Panc1 (cell line): Measurements from ENCODE around the gene ADPRHL1. TPM values are rescaled to one million over a fixed set of nuclear protein-coding genes. Genes with fewer than 3 reads are reported as not detected.

ENCODE experiments used
- ATAC-seq: fragments of 200-7000 bp; cut with Tn5 transposase; 2 replicates; pipeline ENCODE4 v1.9.1; 2020; ENCODE audit warnings: mild to moderate bottlenecking, moderate library complexity
- BruUV-seq: library from RNA; stranded (reverse); fragments of 400-500 nt; replicated peaks from 2 replicates; lab custom pipeline; 2021; lab: Mats Ljungman, UMichigan
- CTCF ChIA-PET: fragments of 300-600 bp; sonication (Branson Sonifier 250); formaldehyde crosslinking; loops from one replicate; lab custom pipeline; 2022; ENCODE audit warnings: antibody characterized with exemption; lab: Charles Lee
- POLR2A ChIA-PET: fragments of 300-600 bp; sonication (Branson Sonifier 250); formaldehyde crosslinking; loops from one replicate; lab custom pipeline; 2022; ENCODE audit warnings: antibody characterized with exemption; lab: Charles Lee
- DNase-seq: peaks from one replicate; pipeline ENCODE4 v3.0.0-alpha.2; 2010; ENCODE audit warnings: low read depth, low spot score
- H3K27ac ChIP-seq: 2 replicates; pipeline ENCODE4 v1.5.1; 2011; ENCODE audit warnings: mild to moderate bottlenecking, low read length, inconsistent platforms
- H3K27me3 ChIP-seq: fragments of 200-500 bp; sonication (Bioruptor generic); 2 replicates; pipeline ENCODE4 v1.6.0; 2014; ENCODE audit warnings: low read length, inconsistent platforms; ENCODE audit not compliant: control insufficient read depth, insufficient read depth
- H3K36me3 ChIP-seq: fragments of 200-500 bp; sonication (Bioruptor generic); 2 replicates; pipeline ENCODE4 v1.5.1; 2014; ENCODE audit warnings: inconsistent platforms, mild to moderate bottlenecking, low read length, moderate library complexity; ENCODE audit not compliant: control insufficient read depth, insufficient read depth
- H3K4me1 ChIP-seq: 2 replicates; pipeline ENCODE4 v1.5.1; 2011; ENCODE audit warnings: inconsistent platforms, mild to moderate bottlenecking, low read length, moderate library complexity; ENCODE audit not compliant: control insufficient read depth, insufficient read depth
- H3K4me3 ChIP-seq, 2 experiments: 2 replicates each; pipeline ENCODE4 v1.5.1; 2011 to 2012; ENCODE audit warnings: low read depth in 2 of 2, low read length in 2 of 2, mild to moderate bottlenecking in 2 of 2, inconsistent platforms in 1 of 2, moderate library complexity in 1 of 2
- H3K9me3 ChIP-seq: fragments of 200-500 bp; sonication (Bioruptor generic); 2 replicates; pipeline ENCODE4 v1.5.1; 2014; ENCODE audit warnings: low read depth, mild to moderate bottlenecking, inconsistent platforms, low read length, moderate library complexity; ENCODE audit not compliant: control insufficient read depth, insufficient read depth
- CTCF ChIP-seq: fragments of 450-650 bp; IDR thresholded peaks from 2 replicates; pipeline ENCODE4 v1.5.1; 2017; ENCODE audit warnings: mild to moderate bottlenecking
- POLR2AphosphoS5 ChIP-seq: IDR thresholded peaks from 2 replicates; pipeline ENCODE4 v1.6.1; 2012; ENCODE audit warnings: mild to moderate bottlenecking, low read depth, low read length, moderate library complexity
- REST ChIP-seq, 2 experiments: IDR thresholded peaks; 2 replicates each; pipeline ENCODE4 v1.6.1; 2011 to 2012; ENCODE audit warnings: low read depth in 2 of 2, control low read depth in 1 of 2, low read length in 1 of 2, mild to moderate bottlenecking in 1 of 2, moderate library complexity in 1 of 2; ENCODE audit not compliant: insufficient read depth in 1 of 2
- SIN3A ChIP-seq: IDR thresholded peaks from 2 replicates; pipeline ENCODE4 v1.6.1; 2012; ENCODE audit warnings: low read depth, mild to moderate bottlenecking, low read length, moderate library complexity, borderline replicate concordance; ENCODE audit not compliant: insufficient read depth
- TCF7L2 ChIP-seq: IDR thresholded peaks from 2 replicates; pipeline ENCODE4 v1.6.1; 2011; ENCODE audit warnings: mild to moderate bottlenecking, low read depth, low read length, inconsistent platforms
- in situ Hi-C: cut with HindIII; loops from 2 replicates; pipeline ENCODE4 v1.10.0; 2016; ENCODE audit warnings: low sequenced_read_pairs, low pct_unique_long_range_greater_than_20kb
- intact Hi-C: fragments of 100-400 bp; cut with micrococcal nuclease; formaldehyde crosslinking; loops from one replicate; pipeline ENCODE4 v1.10.0; 2022; ENCODE audit not compliant: unreplicated experiment
- total RNA-seq: library from RNA; stranded (reverse); gene quantifications from one replicate; pipeline ENCODE4 v1.2.1, GENCODE V29; 2021; ENCODE audit not compliant: unreplicated experiment

The ADPRHL1 gene
- total RNA-seq, 1 experiment from 2014 or later: 4.8 TPM

- H3K4me1 ChIP-seq: no peaks in the 10 kb centered on the region; the same call in 1 of the 2 replicates
- no peaks in the 10 kb centered on the region for H3K9me3 ChIP-seq
- no peak overlapping the region for H3K4me3 ChIP-seq
- DNase-seq (no peak), ATAC-seq (no peak)
- POLR2A ChIA-PET: no interaction called here
- H3K36me3 ChIP-seq: no peaks in the 10 kb centered on the region
- no peak overlapping the region for H3K27ac ChIP-seq
- TF ChIP-seq REST (IDR thresholded peaks at IDR 0.05; ENCODE audit: insufficient read depth in 1 of 2, low read depth in 2 of 2, low read length in 1 of 2) (no peak), TCF7L2 (no peak), SIN3A (no peak), POLR2AphosphoS5 (no peak), CTCF (no peak)
- no TSS peak for BruUV-seq
- in situ Hi-C loops (no loop called here), intact Hi-C loops (no loop called here)
- CTCF ChIA-PET: interaction anchor here (0.7 kb wide), 1 partner anchor 441 kb away, joined by 5 read pairs; no protein-coding TSS in a partner anchor
- no peaks in the 10 kb centered on the region for H3K27me3 ChIP-seq
Measured at GRCh38 chr13:113400621-113401451, 52.5 kb downstream of the ADPRHL1 start.

- Histone ChIP-seq H3K9me3 (no peaks in the 10 kb centered on the region), H3K36me3 (no peaks in the 10 kb centered on the region), H3K4me3 (no peak overlapping the region), H3K4me1 (no peaks in the 10 kb centered on the region; the same call in 1 of the 2 replicates), H3K27ac (no peak overlapping the region), H3K27me3 (no peaks in the 10 kb centered on the region)
- in situ Hi-C loops (no loop called here), intact Hi-C loops (loop anchor here (10.0 kb wide), 1 partner anchor 455 kb away; no protein-coding TSS in a partner anchor)
- TF ChIP-seq POLR2AphosphoS5 (no peak), REST (IDR thresholded peaks at IDR 0.05; ENCODE audit: insufficient read depth in 1 of 2, low read depth in 2 of 2, low read length in 1 of 2) (no peak)
- ATAC-seq (no peak), DNase-seq (no peak)
- POLR2A ChIA-PET: no interaction called here
- BruUV-seq: no TSS peak
- CTCF ChIA-PET: interaction anchor here (0.7 kb wide), 2 partner anchors 24 to 440 kb away, joined by 5 read pairs; no protein-coding TSS in a partner anchor
Measured at GRCh38 chr13:113399755-113400149, 53.5 kb downstream of the ADPRHL1 start.
